Measurements from ENCODE around the gene TAGAP.

GRCh38 chr6:159007510-159007909 is 37.3 kb downstream of the TAGAP start:
- TF ChIP-seq NFXL1 (IDR thresholded peaks at IDR 0.05; ENCODE audit: borderline replicate concordance) (no peak), SIN3A (IDR thresholded peaks at IDR 0.05; ENCODE audit: low read depth, low read length) (no peak), MYC (IDR thresholded peaks at IDR 0.05; ENCODE audit: insufficient read depth, insufficient read length, insufficient replicate concordance, low read length, severe bottlenecking) (no peak), SMC3 (IDR thresholded peaks at IDR 0.05; ENCODE audit: borderline replicate concordance, low read length) (no peak), EZH2 (IDR thresholded peaks at IDR 0.05; ENCODE audit: borderline replicate concordance, control insufficient read depth, low read depth, low read length) (no peak), CHD2 (IDR thresholded peaks at IDR 0.05; ENCODE audit: borderline replicate concordance, low read depth, low read length) (no peak), CTCF (IDR thresholded peaks at IDR 0.05 in 2 of 3, conservative IDR thresholded peaks at IDR 0.05 in 1 of 3; ENCODE audit: control insufficient read depth in 2 of 3, extremely low read depth in 1 of 3, insufficient read depth in 1 of 3, low read depth in 3 of 3, low read length in 3 of 3) (no peak), POLR2AphosphoS5 (IDR thresholded peaks at IDR 0.05; ENCODE audit: low read length) (no peak), REST (IDR thresholded peaks at IDR 0.05; ENCODE audit: low read depth, low read length) (no peak)
